Measurements from ENCODE around the gene SMTNL2.
A peak's percentile ranks its signal among the peaks of the same experiment; 100 is the strongest.
"Not testable (repeated sequence)": the region's sequence is repeated elsewhere in the genome, so short reads cannot be mapped to it uniquely, and the experiment has no call there.

Gene SMTNL2

DNA sequence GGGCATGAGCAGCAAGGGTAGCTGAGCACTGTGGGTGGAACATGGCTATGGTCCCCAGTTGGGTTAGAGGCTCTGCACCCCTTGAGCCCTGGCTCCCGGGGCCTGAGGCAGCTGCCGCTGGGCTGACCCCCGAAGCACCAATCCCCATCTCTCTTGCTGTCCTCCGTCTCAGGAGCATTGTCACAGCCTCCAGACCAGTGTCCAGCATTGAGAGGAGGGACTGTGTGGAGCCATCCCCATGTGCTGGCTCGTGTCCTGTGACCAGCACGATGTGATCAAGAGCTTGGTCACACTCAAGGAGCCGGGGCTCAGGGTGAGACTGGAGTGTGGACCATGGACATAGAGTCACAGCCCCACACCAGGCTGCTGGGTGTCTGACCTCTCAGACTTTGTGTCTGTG is 2.9 kb downstream of the SMTNL2 start:
- DNase-seq = no peak

DNA sequence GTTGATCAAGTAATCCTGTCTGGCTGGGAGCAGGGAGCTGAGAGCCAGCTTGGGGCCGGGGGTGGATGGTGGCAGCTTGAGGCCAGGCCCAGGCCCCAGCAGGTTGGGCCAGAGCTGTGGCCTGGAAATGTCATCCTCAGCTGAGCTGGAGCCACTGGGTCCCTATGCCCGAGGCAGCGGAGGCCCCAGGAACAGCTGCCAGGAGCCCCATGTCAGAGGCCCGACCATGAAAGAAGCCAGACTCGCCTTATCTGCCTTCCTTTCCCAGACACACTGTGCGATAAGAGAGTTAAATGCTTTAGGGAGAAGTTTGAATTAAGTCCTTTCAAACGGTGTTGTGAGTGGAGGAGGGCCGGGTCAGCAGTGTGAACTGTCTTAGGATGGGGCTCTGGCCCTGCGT is 3.5 kb downstream of the SMTNL2 start:
- DNase-seq = no peak

DNA sequence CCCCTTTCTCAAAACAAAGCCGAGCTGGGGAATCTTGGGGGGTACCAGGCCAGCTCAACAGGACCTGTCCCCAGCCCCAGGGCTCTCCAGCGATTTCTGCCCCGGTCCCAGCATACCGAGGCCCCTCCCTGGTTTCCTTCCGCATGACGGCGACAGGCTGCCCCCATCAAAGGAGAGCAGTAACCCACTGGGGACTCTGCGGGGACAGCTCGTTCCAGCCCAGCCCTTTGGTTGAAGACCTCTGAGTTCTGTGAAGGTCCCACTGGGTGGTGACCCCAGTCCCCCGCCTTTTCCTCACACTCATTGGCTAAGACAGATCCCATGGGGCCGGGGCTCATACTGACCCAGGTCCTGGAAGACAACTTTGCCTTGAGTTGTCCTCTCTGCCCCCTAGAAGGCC is 4.1 kb downstream of the SMTNL2 start:
- no peak for DNase-seq

DNA sequence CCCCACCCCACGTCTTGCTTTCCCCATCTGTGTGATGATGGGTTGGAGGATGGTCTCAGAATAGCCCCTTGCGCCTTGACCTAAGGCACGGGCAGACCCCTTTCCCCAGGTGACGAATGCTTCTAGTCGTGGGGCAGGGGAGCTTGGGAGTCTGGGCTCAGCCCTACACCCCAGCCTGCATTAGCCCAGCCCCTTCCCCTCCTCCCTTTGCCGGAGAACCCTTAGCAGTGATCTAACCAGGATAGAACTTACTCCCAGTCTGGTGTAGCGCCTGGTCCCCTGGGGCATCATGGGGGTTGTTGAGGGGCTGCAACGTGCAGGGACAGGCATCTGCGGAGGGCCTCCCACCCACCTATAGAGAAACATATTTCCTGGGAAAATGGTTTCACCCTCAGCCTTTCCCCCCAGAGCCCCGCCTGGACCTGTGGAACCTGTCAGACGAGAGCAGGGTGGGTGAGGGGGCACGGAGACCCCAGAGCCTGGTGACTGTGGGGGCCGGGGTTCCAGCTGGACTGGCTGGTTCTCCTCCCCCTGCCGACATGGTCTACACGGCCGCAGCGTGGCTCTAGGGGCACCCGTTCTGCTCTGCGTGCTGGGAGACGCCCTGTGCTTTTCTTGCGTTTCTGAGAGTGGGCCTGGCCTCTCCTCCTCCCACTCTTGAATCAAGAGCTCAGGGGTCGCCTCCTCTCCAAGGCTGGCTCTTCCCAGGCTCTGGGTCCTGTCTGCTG is 4.7 kb downstream of the SMTNL2 start:
- DNase-seq = no peak

DNA sequence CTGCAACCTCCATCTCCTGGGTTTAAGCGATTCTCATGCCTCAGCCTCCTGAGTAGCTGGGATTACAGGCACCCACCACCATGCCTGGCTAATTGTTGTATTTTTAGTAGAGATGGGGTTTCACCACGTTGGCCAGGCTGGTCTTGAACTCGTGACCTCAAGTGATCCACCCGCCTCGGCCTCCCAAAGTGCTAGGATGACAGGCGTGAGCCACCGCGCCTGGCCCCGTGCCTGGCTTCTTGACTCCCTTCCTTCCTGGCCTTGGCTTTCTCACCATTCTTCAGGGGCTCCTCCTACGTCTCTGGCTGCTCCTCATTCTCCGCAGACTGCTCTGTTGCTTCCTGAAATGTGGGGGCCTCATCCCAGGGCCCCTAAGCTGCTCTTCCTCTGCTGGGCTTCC is 5.7 kb downstream of the SMTNL2 start:
- not testable (repeated sequence) for DNase-seq

DNA sequence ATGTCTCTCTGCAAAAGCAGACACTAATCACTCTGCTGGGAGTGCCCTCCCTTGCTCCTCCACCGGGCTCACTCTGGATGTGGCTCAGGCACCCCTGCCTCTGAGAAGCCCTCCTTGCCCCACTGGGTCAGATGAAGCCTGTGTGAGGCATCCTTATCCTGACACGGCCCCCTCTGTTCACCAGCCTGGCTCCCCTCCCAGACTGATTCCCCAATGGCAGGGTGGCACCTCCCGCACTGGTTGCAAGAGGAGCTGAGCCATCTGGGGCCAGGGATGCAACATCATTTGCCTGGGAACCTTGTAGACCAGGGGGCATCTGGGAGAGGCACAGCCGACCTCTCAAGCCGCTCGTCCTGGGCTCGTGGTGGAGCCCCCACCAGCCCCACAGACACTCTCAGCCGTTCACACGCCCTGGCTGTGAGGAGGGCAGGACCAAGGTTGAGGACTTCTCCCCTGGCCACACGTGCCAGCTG is 6.7 kb downstream of the SMTNL2 start:
- no peak for DNase-seq

DNA sequence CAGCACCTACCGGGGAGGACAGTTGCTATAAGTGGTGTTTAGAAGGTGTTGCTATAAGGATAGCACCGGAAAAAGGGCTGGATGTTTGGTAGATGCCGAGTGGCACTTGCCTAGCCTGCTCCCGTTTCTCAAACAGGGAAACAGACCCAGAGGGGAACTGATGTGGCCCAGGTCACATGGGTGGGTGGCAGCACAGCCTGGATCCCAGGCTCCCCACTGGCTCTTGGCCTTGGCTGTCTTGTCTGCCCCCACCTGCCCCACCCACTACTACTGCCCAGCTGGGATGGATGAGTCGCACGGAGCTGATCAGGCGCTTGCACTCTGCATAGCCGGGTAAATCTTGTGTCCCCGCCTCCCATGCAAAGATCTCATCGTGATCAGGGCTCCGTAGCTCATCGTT is 7.2 kb downstream of the SMTNL2 start:
- no peak for DNase-seq

DNA sequence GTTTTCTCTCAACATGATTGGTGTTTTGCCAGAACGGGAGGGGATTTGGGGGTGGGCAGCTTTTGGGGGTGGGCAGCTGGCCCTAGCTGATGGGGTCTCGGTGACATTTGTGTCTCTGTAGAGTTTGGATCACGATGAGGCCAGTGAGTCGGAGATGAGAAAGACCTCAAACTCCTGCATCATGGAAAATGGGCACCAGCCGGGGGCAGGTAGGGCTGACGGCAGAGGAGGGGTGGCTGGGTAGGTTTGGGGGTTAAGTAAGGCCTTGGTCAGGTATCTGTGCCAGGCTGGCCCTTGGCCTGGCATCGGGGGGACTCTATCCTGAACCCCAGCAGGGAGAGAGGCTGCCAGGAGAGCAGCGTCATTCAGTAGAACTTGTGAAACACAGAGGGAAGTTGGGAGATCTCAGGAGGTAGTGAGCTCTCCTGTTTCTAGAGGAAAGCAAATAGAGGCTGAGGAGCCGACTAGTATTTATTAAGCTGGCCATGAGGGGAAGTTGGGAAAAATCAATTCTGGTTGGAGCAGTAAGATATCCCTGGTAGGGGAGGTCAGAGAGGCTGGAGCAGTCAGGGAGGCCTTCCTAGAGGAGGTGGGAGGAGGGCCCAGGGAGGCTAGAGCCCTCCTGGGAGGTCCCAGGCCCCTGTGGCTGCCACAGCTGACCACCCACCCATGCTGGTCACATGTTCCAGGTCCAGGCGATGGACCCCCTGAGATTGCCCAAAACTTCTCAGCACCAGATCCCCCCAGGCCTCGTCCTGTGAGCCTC is 8.1 kb downstream of the SMTNL2 start:
- no peak for DNase-seq

DNA sequence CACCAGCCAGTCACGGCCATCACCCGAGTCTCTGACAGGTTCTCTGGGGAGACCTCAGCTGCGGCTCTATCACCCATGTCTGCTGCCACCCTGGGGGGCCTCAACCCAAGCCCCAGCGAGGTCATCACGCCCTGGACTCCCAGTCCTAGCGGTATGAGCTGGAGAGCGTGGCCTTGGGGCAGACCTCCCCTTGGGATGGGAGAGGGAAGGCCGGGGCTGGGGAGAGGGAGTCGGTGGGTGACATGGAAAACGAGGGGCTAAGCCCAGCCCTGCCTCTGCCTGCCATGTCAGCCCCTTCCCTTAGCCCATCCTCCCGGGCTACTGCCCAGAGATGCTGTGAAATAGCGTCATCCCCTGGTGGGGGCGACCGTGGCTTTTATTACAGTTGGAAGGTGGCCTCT is 8.7 kb downstream of the SMTNL2 start:
- no peak for DNase-seq

DNA sequence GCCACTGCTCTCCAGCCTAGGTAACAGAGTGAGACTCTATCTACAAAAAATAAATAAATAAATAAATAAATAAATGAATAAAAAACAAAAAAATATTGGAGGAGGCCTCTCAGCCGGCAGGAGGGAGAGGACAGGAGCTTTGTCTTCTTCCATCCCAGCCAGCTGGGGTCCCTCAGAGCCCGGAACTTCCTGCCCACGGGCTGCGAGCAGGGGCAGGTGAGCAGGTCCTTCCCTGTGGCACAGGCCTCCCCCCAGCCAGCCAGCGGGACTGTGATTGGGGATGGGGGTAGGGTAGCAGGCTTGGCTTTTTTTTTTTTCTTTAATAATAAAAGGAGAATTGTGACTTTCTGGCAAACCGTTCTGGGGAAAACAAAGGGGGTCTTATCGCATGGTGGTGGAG is 10.1 kb downstream of the SMTNL2 start:
- DNase-seq = no peak

DNA sequence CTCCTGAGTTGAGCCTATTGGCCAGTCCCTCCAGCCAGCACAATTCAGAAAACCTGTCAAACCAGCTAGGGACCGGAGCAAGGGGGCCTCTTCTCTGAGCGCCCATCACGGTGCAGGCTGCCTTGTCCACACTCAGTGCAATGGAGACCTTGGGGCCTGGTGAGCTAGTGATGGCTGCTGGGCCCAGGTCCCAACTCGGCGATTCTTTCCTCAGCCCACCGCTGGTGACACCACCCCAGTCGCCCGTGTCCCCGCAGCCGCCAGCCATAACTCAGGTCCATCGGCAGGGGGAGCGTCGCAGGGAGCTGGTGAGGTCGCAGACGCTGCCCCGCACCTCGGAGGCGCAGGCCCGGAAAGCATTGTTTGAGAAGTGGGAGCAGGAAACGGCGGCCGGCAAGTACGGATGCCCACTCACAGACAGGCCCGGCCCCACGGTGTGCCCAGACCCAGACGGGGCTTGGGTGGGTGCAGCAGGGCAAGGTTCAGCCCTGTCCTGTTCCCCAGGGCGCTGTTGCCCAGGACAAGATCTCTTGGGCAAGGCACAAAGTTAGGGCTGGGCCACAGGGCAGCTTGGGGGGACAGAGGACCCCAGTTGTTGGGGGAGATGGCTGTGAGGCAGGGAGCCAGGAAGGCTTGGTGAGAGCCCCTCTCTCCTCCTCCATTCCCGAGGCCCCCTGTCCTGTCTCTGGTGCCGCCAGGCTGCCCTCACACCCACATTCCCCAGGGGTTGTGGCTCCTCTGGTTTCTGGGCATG is 10.8 kb downstream of the SMTNL2 start:
- no peak for DNase-seq

DNA sequence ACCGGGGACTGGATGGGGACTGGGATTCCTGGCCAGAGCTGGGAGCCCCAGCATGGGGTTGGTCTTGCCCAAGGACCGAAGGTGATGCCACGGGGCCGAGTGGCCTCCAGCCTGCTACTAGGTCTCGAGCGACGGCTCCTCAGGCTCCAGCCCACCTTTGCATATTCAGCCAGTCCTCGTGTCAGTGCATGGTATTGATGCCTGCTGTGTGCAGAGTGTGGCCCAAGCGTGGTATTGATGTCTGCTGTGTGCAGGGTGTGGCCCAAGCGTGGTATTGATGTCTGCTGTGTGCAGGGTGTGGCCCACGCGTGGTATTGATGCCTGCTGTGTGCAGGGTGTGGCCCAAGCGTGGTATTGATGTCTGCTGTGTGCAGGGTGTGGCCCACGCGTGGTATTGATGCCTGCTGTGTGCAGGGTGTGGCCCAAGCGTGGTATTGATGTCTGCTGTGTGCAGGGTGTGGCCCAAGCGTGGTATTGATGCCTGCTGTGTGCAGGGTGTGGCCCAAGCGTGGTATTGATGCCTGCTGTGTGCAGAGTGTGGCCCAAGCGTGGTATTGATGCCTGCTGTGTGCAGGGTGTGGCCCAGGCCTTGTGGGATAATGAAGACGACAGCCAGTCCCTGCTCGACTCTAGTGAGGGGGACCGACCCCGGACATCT is 11.5 kb downstream of the SMTNL2 start:
- DNase-seq = not testable (repeated sequence)

DNA sequence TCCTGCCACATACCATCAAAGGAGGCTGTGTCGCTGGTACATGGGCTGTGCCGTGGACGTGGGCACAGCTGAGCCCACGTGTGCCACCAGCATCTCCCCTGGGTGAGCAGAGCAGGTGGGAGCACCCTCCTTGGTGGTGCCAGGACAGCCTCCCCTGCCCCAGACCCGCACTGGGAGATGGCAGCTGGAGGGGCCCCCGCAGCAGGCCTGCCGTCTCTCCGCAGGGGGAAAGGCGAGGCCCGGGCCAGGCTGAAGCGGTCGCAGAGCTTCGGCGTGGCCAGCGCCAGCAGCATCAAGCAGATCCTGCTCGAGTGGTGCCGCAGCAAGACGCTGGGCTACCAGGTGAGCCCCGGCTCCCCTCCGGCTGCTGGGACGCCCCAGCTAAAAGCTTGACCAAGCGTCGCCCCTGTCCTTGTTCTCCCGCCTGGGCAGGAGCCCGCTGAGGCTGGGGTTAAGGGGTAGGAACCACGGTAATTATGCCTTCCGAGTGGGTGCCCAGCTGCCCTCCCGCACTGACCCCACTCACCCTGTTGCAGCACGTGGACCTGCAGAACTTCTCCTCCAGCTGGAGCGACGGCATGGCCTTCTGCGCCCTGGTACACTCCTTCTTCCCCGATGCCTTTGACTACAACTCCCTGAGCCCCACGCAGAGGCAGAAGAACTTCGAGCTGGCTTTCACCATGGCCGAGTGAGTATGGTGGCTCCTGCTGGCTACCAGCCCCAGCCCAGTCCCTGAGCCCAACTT is 12.5 kb downstream of the SMTNL2 start:
- DNase-seq = no peak

DNA sequence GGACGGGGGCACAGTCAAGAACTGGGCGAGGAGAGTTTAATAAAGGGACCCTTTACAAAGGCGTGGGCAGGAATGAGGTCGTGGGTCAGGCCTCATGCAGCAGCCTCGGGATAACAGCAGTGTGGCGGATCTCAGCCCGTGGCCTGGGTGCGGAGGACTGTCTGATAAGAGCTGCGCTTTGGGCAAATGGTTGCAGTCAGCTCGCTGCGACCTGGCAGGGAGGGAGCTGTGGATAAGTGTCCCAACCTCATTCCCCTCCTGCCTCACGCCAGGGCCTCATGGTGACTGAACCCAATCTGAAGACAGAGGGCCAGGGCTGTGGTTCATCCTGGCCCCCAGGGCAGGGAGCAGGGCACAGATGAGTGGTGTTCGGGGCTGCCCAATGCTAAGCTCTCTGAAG is 13.6 kb downstream of the SMTNL2 start:
- DNase-seq = no peak

DNA sequence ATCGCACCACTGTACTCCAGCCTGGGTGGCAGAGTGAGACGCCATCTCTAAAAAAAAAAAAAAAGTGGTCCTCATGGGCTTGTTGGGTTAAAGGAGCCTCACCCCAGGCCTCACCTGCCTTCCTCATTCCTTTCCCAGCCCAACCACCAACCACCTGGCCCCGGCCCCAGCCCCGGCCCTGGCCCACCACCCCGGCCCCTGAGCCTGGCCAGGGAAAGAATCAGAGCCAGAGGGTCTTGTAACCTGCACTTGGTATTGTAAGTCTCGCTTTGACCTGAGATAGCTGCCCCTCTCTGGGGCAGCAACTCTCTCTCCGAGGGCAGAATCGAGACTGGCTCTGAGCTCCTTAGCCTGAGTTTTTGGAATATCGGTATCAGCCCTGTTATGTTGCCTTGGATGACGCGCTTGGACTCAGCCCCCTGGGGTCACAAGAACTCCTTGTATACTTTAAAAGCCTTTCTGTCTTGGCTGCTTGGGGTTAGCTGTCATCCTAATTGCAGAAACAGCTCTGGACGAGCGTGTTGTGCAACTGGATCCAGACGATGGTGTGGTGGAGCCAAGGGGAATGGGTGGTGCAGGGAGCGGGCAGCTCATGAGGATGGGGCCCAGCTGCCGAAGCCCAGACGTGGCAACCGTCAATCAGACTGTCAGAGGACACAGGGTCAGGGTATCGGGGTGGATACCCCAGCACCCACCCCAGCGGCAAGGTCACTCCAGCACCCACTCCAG is 14.6 kb downstream of the SMTNL2 start:
- DNase-seq = no peak

DNA sequence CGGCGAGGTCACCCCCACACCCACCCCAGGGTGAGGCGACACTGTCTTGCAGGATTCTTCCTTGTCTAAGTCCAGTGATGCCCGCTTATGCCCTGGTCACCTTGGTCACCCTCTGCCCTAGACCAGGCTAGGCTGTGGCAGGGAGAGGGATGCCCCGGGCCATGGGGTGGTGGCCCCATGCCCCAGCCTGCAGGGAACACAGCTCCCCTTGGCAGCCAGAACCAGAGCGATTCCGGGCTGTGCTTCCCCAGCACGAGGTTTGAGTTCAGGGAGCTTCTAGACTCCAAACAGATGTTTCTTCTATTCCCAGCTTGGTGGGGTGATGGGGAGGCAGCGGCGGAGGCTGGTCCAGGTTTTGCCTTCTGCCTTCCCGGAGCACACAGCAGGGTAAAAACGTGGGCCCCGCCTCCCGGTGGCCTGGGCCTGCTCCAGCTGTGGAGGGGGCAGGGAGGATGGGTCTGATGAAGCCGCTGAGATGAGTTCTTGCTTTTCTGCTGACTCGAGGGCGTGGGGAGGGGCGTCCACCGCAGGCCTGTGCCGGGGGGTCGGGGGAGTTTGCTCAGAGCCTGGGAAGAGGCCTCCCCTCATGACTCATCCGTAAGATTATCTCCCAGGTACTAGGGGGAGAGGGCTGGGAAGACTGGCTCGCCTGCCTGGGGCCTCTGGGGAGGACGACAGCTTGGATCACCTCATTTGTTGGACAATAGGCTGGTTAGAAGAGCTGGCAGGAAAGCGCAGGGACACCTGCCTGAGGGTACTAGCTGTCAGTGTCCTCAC is 15.4 kb downstream of the SMTNL2 start:
- peak; percentile 47 for DNase-seq

DNA sequence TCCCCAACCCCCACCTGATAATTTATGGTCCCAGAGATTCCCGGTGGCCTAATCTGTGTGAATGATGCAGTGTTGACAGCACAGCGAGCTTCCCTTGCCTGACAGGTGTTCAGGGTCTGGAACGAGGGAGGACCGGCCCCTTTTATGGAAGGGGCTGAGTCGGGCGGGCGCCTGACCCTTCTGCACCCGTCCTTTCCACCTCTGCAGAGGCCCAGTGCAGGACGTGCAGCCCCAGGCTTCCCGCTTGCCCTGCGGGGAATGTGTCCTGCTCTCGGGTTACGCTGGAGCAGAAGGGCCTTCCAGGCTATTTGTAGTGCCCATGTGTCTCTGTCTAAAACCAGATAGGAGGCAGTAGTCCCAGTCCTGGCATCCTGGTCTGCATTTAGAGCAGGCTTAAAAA is 16.2 kb downstream of the SMTNL2 start:
- no peak for DNase-seq

DNA sequence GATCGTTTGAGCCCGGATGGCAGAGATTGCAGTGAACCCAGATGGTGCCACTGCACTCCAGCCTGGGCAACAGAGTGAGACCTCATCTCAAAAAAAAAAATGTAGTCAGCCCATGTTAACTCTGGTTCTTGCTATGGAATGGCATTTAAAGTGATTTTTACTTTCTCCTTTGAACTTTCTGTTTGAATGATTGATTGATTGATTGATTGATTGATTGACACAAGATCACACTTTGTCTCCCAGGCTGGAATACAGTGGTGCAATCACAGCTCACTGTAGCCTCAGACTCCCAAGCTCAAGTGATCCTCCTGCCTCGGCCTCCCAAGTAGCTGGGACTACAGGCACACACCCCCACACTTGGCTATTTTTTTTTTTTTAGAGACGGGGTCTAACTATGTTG is 17.0 kb downstream of the SMTNL2 start:
- DNase-seq = no peak

DNA sequence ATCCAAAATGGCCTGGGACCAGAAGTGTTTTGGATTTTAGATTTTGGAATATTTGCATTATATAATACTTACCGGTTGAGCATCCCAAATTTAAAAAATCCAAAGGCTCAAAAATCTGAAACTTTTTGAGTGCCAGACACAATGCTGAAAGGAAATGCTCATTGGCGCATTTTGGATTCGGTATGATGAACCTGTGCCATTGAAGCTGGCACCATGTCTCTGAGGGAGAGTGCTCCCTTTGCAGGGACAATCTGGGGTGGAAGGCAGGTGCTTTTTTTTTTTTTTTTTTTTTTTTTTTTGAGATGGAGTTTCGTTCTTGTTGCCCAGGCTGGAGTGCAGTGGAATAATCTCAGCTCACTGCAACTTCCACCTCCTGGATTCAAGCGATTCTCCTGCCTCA is 17.7 kb downstream of the SMTNL2 start:
- no peak for DNase-seq

DNA sequence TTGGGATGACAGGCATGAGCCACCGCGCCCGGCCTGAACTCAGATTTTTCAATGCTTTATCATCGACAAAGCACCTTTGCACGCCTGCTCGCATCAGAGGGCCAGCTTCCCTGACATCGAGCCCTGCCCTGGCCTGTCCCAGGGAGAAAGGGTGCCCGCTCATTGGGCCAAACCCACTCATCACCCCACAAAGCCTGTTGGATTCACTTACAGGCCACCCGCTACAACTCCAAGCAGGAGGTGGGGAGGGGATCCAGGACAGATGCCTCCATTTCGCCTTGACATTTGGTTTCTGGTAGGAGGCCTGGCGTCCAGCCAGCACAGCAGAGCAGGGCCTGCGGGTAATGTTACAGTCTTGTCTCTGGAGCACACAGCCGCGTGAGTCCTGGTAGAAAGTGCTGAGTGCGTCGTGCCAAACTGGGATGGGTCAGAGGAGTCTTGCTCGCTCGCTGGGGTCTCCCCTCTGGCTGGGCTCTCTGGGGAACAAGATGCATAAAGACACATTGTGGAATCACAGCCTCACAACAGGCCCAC is 19.8 kb downstream of the SMTNL2 start:
- no peak for DNase-seq

DNA sequence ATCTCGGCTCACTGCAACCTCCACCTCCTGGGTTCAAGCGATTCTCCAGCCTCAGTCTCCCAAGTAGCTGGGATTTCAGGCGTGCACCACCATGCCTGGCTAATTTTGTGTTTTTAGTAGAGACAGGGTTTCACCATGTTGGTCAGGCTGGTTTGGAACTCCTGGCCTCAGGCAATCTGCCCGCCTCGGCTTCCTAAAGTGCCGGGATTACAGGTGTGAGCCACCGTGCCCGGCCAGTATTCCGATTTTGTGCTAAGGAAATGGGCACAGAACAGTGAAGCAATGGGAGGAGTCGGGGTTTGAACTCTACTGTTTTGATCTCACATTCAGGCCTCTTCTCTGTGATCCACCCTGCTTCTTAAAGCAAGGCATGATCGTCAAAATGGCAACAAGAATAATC is 20.4 kb downstream of the SMTNL2 start:
- not testable (repeated sequence) for DNase-seq
